GM12878 (cell line): ENCODE data around the gene NUBPL. TPM values are rescaled to one million over a fixed set of nuclear protein-coding genes. Genes with fewer than 3 reads are reported as not detected.

Experiments used
- ATAC-seq: fragments of 200-7000 bp; cut with Tn5 transposase; 3 replicates; pipeline ENCODE4 v1.9.1; 2020; ENCODE audit warnings: mild to moderate bottlenecking, moderate library complexity
- BruUV-seq: library from RNA; stranded (reverse); fragments of 400-500 nt; replicated peaks from 2 replicates; lab custom pipeline; 2021; lab: Mats Ljungman, UMichigan
- CTCF ChIA-PET: fragments of 300-600 bp; sonication (Branson Sonifier 250); formaldehyde crosslinking; extraction: SDS; loops from one replicate; lab custom pipeline; 2021; ENCODE audit warnings: inconsistent platforms; lab: Yijun Ruan, JAX
- POLR2A ChIA-PET: fragments of 350-600 bp; formaldehyde crosslinking; extraction: SDS; loops from one replicate; lab custom pipeline; 2021; ENCODE audit warnings: inconsistent platforms; lab: Charles Lee
- RAD21 ChIA-PET: fragments of 300-600 bp; sonication (Branson Sonifier 250); formaldehyde crosslinking; loops from one replicate; lab custom pipeline; 2023; ENCODE audit warnings: antibody characterized with exemption; ENCODE audit not compliant: unreplicated experiment; lab: Charles Lee
- SMC1A ChIA-PET: fragments of 300-600 bp; sonication (Branson Sonifier 250); formaldehyde crosslinking; loops from one replicate; lab custom pipeline; 2023; ENCODE audit not compliant: unreplicated experiment, uncharacterized antibody; lab: Charles Lee
- DNase-seq: peaks from one replicate; pipeline ENCODE4 v3.0.0-alpha.2; 2011; ENCODE audit warnings: low read depth, low spot score
- FAIRE-seq: peaks from 3 replicates; lab custom pipeline; 2011; peaks lifted over from hg19 to GRCh38; lab: Jason Lieb, UNC
- H2AFZ ChIP-seq: 2 replicates; pipeline ENCODE4 v1.6.0; 2011; ENCODE audit warnings: low read depth, low read length, control low read depth; ENCODE audit not compliant: control insufficient read depth
- H3K27ac ChIP-seq: 2 replicates; pipeline ENCODE4 v1.5.1; 2011; ENCODE audit warnings: control low read depth; ENCODE audit not compliant: control insufficient read depth, insufficient read depth
- H3K27me3 ChIP-seq, 2 experiments: replicated peaks in 1 of 2; 2 replicates each; pipeline versions ENCODE4 v1.6.0 to v1.6.1; 2011; ENCODE audit warnings: low read length in 1 of 2; ENCODE audit not compliant: control insufficient read depth in 2 of 2, insufficient read depth in 2 of 2
- H3K36me3 ChIP-seq, 2 experiments: 2 replicates each; pipeline ENCODE4 v1.5.1; 2011; ENCODE audit warnings: low read length in 1 of 2; ENCODE audit not compliant: control insufficient read depth in 2 of 2, insufficient read depth in 2 of 2
- H3K4me1 ChIP-seq: 2 replicates; pipeline ENCODE4 v1.6.1; 2011; ENCODE audit warnings: mild to moderate bottlenecking, low read length, moderate library complexity, mixed read lengths; ENCODE audit not compliant: control insufficient read depth, insufficient read depth
- H3K4me2 ChIP-seq: 2 replicates; pipeline ENCODE4 v1.6.0; 2011; ENCODE audit warnings: control low read depth; ENCODE audit not compliant: control insufficient read depth, insufficient read depth
- H3K4me3 ChIP-seq: fragments of 200-600 bp; sonication (generic); 2 replicates; pipeline ENCODE4 v1.5.1; 2016
- H3K79me2 ChIP-seq: 2 replicates; pipeline ENCODE4 v1.6.0; 2011; ENCODE audit warnings: low read length; ENCODE audit not compliant: control insufficient read depth, insufficient read depth
- H3K9ac ChIP-seq: 2 replicates; pipeline ENCODE4 v1.8.0; 2011; ENCODE audit warnings: low read length, control low read depth, mixed read lengths; ENCODE audit not compliant: control insufficient read depth, insufficient read depth
- H3K9me3 ChIP-seq: replicated peaks from 3 replicates; pipeline ENCODE4 v1.5.1; 2011; ENCODE audit warnings: mild to moderate bottlenecking, low read length; ENCODE audit not compliant: control insufficient read depth, insufficient read depth
- H4K20me1 ChIP-seq: 2 replicates; pipeline ENCODE4 v1.6.0; 2011; ENCODE audit not compliant: control insufficient read depth, insufficient read depth
- BRCA1 ChIP-seq: IDR thresholded peaks from 2 replicates; pipeline ENCODE4 v1.6.1; 2011; ENCODE audit warnings: low read depth, low read length, improper control_type of control experiment
- GATAD2B ChIP-seq: fragments of 450-650 bp; conservative IDR thresholded peaks from 2 replicates; pipeline ENCODE4 v1.6.1; 2017; ENCODE audit warnings: low read depth, mild to moderate bottlenecking, moderate library complexity
- NFIC ChIP-seq: IDR thresholded peaks from 2 replicates; pipeline ENCODE4 v1.6.1; 2012; ENCODE audit warnings: low read depth, mild to moderate bottlenecking, inconsistent platforms, low read length, moderate library complexity
- RELB ChIP-seq: fragments of 450-650 bp; IDR thresholded peaks from 2 replicates; pipeline ENCODE4 v1.6.1; 2017; ENCODE audit warnings: low read depth, mild to moderate bottlenecking, moderate library complexity
- ZNF207 ChIP-seq: fragments of 450-650 bp; IDR thresholded peaks from 2 replicates; pipeline ENCODE4 v1.6.1; 2014; ENCODE audit warnings: antibody characterized with exemption, mild to moderate bottlenecking, borderline replicate concordance
- ZNF274 ChIP-seq: IDR thresholded peaks from one replicate; pipeline ENCODE4 v1.8.0; 2011; ENCODE audit not compliant: insufficient read length, insufficient read depth
- ZNF687 ChIP-seq: fragments of 450-650 bp; IDR thresholded peaks from 2 replicates; pipeline ENCODE4 v1.6.1; 2017; ENCODE audit warnings: mild to moderate bottlenecking, moderate library complexity
- ZZZ3 ChIP-seq: IDR thresholded peaks from 2 replicates; pipeline ENCODE4 v1.6.1; 2011; ENCODE audit warnings: low read depth; ENCODE audit not compliant: control insufficient read depth, insufficient read length
- whole genome bisulfite sequencing: methylation state at CpG from one replicate; pipeline ENCODE4 v1.1.6; 2016; ENCODE audit warnings: low lambda C conversion rate; ENCODE audit not compliant: insufficient replicate concordance, insufficient coverage; ENCODE audit errors: missing lambda C conversion rate; 5-methylcytosine and 5-hydroxymethylcytosine counted together
- in situ Hi-C: fragments of 300-500 bp; cut with MboI; formaldehyde crosslinking; loops from 9 replicates; pipeline ENCODE4 v1.14.3; 2018; ENCODE audit warnings: mixed read lengths
- intact Hi-C: fragments of 100-400 bp; cut with micrococcal nuclease; formaldehyde crosslinking; loops from one replicate; pipeline ENCODE4 v1.14.2; 2022; ENCODE audit not compliant: unreplicated experiment
- polyA plus RNA-seq, 11 experiments: library from polyadenylated mRNA; depleted of rRNA in 4 of 11; unstranded in 6 of 11; stranded (reverse) in 5 of 11; fragments of >200 nt; fragmentation: Nextera tagmentation in 4 of 11; fragmentation: Illumina TruSeq in 1 of 11; extraction: Ambion mirVana in 4 of 11; extraction: Trizol in 1 of 11; gene quantifications; 1 replicate in 1 of 11; 2 replicates in 10 of 11; pipeline versions ENCODE4 v1.2.1 to v1.2.3, GENCODE V29; 2011 to 2016; ENCODE audit warnings: inconsistent platforms in 2 of 11, missing spikeins in 2 of 11, low read depth in 1 of 11
- total RNA-seq, 4 experiments: library from RNA; depleted of rRNA in 3 of 4; stranded (reverse); fragments of >200 nt in 3 of 4; fragmentation: Illumina TruSeq in 1 of 4; extraction: Trizol in 1 of 4; gene quantifications; 2 replicates each; pipeline versions ENCODE4 v1.2.1 to v1.2.3, GENCODE V29; 2013 to 2021

Gene NUBPL
- total and polyA plus RNA-seq, 10 of the 15 experiments (the other 5 are each of a cell fraction or from before 2014, with no cell fraction given), result 3.4 to 11.6 (median 8.1) TPM

- SMC1A ChIA-PET, result no interaction called here
- no peaks in the 10 kb centered on the region for H3K79me2 ChIP-seq
- no peak for FAIRE-seq
- H2AFZ ChIP-seq, result no peak overlapping the region
- no peak for DNase-seq
- RAD21 ChIA-PET, result no interaction called here
- no peak overlapping the region for H3K4me3 ChIP-seq
- no peak overlapping the region for H3K4me2 ChIP-seq
- CTCF ChIA-PET, result interaction anchor here (1.5 kb wide), 1 partner anchor 12 kb away, joined by 3 read pairs; no protein-coding TSS in a partner anchor
- H3K36me3 ChIP-seq, result no peaks in the 10 kb centered on the region
- BruUV-seq, result no TSS peak
- no peaks in the 10 kb centered on the region for H3K27me3 ChIP-seq
- no peak for TF ChIP-seq ZNF274
- no peak for TF ChIP-seq RELB
- TF ChIP-seq GATAD2B, result no peak
- TF ChIP-seq ZNF687, result no peak
- TF ChIP-seq ZZZ3, result no peak
- TF ChIP-seq ZNF207, result no peak
- no peak for TF ChIP-seq NFIC
- TF ChIP-seq BRCA1, result no peak
- no peak for ATAC-seq
- no peak overlapping the region for H3K27ac ChIP-seq
- POLR2A ChIA-PET, result no interaction called here
- no peaks in the 10 kb centered on the region for H3K4me1 ChIP-seq
- intact Hi-C loops, result no loop called here
- in situ Hi-C loops, result no loop called here
- H4K20me1 ChIP-seq, result no peaks in the 10 kb centered on the region
- H3K9me3 ChIP-seq, result no peaks in the 10 kb centered on the region
- H3K9ac ChIP-seq, result no peak overlapping the region
- 48% methylated on average over 1 of the region's 1 CpG for WGBS
These were observed 201.8 kb downstream of the NUBPL start for GRCh38 chr14:31763041-31763440.
